Measurements from ENCODE around the gene EXT2.

Gene EXT2

GRCh38 chr11:44095506-44096359 is at the start of gene EXT2:
EXT2 (plus strand) TSS chr11:44095678; CDS start chr11:44107713, 12,035 bp downstream.
- peaks cover 5% of the 10 kb centered on the region for H3K27me3 Mint-ChIP-seq (ENCODE audit: low read depth)
- peaks cover 23% of the 10 kb centered on the region for H3K4me1 Mint-ChIP-seq
- H3K4me3 Mint-ChIP-seq: peak within 1 kb of the TSS; percentile 86 to 92 (median 90)
- peaks cover 13% of the 10 kb centered on the region for H3K36me3 Mint-ChIP-seq (ENCODE audit: low read depth)
- peak within 1 kb of the TSS in 2 of 3 experiments; percentile 12 to 14 for H3K27ac Mint-ChIP-seq
- H3K9me3 Mint-ChIP-seq: peaks cover under 1% of the 10 kb centered on the region
- TF ChIP-seq CTCF (IDR thresholded peaks at IDR 0.05; ENCODE audit: unreplicated experiment in 3 of 3): peak; percentile 93 to 95 (median 95)

- Mint-ChIP-seq H3K27ac (no peak overlapping the region), H3K9me3 (peaks cover 3% of the 10 kb centered on the region), H3K4me1 (no peaks in the 10 kb centered on the region), H3K27me3 (ENCODE audit: low read depth) (peaks cover 12% of the 10 kb centered on the region), H3K36me3 (ENCODE audit: low read depth) (no peaks in the 10 kb centered on the region), H3K4me3 (no peak overlapping the region)
- TF ChIP-seq CTCF (IDR thresholded peaks at IDR 0.05; ENCODE audit: unreplicated experiment in 3 of 3): no peak
Observed at GRCh38 chr11:44046182-44046581, 49.3 kb upstream of the EXT2 start.

GRCh38 chr11:44047298-44047697 is 48.2 kb upstream of the EXT2 start:
- peaks cover 12% of the 10 kb centered on the region for H3K27me3 Mint-ChIP-seq (ENCODE audit: low read depth)
- no peaks in the 10 kb centered on the region for H3K36me3 Mint-ChIP-seq (ENCODE audit: low read depth)
- no peak overlapping the region for H3K27ac Mint-ChIP-seq
- no peak for TF ChIP-seq CTCF (IDR thresholded peaks at IDR 0.05; ENCODE audit: unreplicated experiment in 3 of 3)
- H3K4me1 Mint-ChIP-seq: no peaks in the 10 kb centered on the region
- H3K9me3 Mint-ChIP-seq: no peaks in the 10 kb centered on the region
- H3K4me3 Mint-ChIP-seq: no peak overlapping the region

DNA sequence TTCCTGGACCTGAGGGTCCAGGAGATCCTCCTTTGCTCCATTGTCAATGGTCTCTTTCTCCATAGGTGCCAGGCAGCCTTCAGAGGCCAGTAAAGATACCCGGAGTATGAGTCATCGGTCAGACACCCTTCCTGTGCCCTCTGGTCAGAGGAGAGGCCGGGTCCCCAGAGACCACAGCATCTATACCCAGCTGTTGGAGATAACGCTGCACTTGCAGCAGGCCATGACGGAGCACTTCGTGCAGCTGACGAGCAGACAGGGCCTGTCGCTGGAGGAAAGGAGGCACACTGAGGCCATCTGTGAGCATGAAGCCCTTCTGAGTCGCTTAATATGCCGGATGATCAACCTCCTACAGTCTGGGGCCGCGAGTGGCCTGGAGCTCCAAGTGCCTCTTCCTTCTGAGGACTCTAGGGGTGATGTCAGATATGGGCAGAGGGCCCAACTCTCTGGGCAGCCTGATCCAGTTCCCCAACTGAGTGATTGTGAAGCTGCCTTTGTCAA is 47.5 kb upstream of the EXT2 start, which contains the start of gene ACCSL:
Gene ACCSL (plus strand): TSS at position 51 of the 501 bp plus-strand sequence. CDS start 56 bp downstream, at position 107.
- peaks cover 18% of the 10 kb centered on the region for H3K27me3 Mint-ChIP-seq (ENCODE audit: low read depth)
- no peaks in the 10 kb centered on the region for H3K36me3 Mint-ChIP-seq (ENCODE audit: low read depth)
- no peaks in the 10 kb centered on the region for H3K4me1 Mint-ChIP-seq
- TF ChIP-seq CTCF (IDR thresholded peaks at IDR 0.05; ENCODE audit: unreplicated experiment in 3 of 3): no peak
- H3K27ac Mint-ChIP-seq: no peak within 1 kb of the TSS
- H3K4me3 Mint-ChIP-seq: no peak within 1 kb of the TSS
- no peaks in the 10 kb centered on the region for H3K9me3 Mint-ChIP-seq

DNA sequence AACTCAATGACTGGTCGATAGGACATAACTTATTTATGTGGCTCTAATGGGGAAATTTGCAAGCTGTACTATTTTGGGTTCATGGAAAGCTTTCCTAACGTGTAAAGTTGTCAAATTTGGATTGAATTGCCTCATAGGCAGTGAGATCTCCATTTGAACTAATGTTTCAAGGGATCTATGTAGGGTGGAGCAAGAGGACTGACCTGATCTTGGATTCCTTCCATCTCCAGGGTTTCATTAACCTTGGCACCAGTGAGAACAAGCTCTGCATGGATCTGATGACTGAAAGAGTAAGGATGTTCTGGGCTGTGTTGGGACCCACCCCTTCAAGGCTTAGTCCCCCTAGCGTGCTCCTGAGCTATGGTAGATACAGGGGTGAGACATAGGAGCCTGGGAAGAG is 45.6 kb upstream of the EXT2 start:
- Mint-ChIP-seq H3K27me3 (ENCODE audit: low read depth) (peaks cover 15% of the 10 kb centered on the region), H3K36me3 (ENCODE audit: low read depth) (no peaks in the 10 kb centered on the region), H3K4me3 (no peak overlapping the region), H3K4me1 (no peaks in the 10 kb centered on the region), H3K27ac (no peak overlapping the region), H3K9me3 (no peaks in the 10 kb centered on the region)
- no peak for TF ChIP-seq CTCF (IDR thresholded peaks at IDR 0.05; ENCODE audit: unreplicated experiment in 3 of 3)

Measured in nephron (organoid).